Activated CD4-positive, alpha-beta T cell treated with anti-CD3 and anti-CD28 coated beads, Interleukin-10, Interleukin-2, amounts not matched to agents 100 ng/mL and 50 ng/mL, durations not matched to agents 16 hours and 8 hours (primary cell): ENCODE measurements around the gene CENPA.
"Not testable (repeated sequence)": the region's sequence is repeated elsewhere in the genome, so short reads cannot be mapped to it uniquely, and the experiment has no call there.

Experiments used
- DNase-seq: peaks from one replicate; pipeline ENCODE4 v3.0.0-alpha.2; 2020

Gene CENPA

DNA sequence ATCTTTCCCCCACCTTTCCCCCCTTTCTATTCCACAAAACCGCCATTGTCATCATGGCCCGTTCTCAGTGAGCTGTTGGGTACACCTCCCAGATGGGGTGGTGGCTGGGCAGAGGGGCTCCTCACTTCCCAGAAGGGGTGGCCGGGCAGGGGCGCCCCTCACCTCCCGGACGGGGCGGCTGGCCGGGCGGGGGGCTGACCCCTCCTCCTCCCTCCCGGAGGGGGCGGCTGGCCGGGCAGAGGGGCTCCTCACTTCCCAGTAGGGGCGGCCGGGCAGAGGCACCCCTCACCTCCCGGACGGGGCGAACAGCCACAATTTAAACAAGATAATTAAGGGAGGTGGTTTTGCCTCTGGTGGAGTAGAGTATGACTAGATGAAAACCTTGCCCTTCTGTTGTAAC is 9.3 kb downstream of the CENPA start:
- DNase-seq = not testable (repeated sequence)

DNA sequence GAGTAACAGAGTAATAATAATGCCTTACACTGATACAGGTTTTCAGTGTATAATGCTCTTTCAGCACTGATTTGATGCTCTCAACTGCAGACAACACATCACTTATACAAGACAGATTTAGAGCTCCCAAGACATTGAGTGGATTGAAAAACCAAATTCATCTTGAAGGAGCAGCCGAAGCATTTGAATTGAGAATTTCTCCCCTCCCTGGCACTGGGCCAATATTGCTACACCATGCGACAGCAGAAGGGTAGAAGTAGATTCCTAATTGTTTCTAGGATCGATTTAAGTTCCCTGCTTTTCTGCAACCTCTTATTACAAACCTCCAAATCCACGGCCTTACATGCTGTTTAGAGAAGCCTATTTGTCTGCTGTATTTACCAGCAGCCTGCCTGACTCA is 15.5 kb downstream of the CENPA start:
- DNase-seq = no peak

DNA sequence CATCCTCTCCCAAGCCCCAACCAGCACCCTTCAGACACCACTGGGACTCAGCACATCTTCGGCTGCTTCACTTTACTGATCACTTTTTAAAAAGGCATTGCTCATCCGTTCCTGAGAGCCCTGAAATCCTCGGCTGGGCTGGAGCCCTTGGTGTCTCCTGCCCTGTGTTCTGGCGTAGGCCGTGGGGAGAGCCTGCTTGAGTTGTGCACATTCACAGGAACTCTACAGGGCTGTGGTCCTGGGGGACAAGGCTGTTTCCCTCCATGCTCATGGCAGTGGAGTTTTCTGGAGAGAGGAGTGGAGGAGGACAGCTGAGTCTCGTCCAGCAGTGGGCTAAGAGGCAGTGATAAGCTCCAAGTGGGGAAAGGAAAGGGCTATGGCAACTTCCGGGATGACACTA is 15.9 kb downstream of the CENPA start:
- no peak for DNase-seq

DNA sequence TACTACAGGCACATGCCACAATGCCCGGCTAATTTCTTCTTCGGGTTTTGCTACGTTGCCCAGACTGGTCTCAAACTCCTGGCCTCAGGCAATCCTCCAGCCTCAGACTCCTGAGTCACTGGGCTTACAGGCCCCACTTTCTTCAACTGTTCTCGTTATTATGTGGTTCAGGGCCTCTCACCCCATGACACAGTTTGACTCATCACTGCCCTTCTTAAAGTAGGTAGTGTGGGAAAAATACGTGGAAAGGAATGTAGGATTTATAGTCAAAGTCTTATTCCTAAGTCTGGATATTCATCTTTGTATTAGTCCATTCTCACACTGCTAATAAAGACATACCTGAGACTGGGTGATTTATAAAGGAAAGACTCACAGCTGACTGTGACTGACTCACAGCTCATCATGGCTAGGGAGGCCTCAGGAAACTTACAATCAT is 19.4 kb downstream of the CENPA start:
- DNase-seq = no peak

DNA sequence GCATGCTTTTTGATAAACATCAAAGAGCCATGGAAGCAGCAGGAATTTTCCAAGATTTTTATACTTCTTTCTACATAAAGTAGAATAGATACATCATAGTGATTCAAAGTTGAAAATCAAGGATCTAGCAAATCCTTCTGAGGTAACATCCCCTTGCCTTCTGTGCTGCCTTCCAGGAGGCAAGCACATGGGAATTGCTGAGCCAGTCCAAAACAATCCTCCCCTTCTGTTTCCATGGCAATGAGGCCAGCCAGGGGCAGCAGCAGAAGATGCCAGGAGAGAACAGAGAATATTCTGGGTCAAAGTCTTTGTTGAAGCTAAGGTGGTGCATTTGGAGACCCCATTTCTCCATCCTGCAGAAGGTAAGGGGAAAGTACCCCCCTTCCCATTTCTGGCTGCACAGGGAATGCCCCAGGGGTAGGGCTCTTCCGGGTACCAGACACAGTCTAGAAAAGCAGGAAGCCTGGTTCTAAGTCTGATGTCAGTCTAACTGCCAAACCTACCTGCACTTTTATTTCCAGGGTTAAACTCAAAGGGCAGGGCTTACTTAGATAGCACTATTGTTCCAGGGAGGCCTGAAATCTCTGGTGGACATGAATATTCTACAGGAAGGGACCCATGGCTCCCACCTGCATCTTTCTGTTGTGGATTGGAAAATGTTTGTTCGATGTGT is 22.1 kb downstream of the CENPA start:
- DNase-seq = no peak

DNA sequence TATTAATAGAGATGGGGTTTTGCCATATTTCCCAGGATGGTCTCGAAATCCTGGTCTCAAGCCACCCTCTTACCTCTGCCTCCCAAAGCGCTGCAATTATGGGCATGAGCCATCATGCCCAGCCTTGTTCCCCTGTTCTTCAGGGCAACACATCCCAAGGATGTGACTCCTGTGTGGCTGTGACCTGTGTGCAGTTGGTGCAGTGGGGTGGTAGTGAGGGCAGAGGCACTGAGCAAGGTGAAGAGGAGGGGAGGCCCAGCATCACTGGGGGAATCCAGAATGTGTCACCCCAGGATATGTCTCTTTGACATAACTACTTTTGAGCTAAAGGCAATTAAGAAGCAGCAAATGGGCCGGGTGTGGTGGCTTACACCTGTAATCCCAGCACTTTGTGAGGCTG is 23.4 kb downstream of the CENPA start:
- no peak for DNase-seq

DNA sequence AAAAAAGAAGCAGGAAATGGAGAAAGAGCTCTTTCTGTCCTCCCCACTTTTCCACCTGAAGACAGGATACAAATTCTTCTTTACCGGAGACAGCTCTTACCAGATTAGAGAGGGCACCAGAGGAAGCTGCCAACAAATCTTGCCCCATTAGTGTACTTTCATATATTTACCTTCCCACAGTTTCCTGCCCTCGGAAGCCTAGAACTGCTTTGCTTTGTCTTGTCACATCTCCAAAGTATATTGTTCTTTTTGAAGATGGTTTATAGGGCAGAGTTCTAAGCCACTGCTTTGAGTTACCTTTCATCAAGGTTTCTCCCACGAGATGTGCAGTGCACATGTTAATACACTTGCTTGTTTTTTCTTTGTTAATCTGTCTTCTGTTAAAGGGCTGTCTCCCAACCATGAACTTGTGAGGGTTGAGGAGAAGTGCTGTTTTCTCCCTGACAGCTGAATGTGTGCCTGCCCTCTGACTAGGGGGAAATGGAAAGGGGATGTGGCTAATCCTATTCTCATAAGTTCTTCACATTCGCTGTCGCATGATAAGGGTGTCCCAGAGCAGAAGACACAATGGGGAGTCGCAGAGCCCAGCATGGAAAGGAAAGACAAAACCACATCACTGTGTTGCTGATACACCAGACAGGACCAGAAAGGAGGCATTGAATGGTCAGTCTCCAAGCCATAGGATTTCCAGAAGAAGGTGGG is 24.2 kb downstream of the CENPA start:
- no peak for DNase-seq

DNA sequence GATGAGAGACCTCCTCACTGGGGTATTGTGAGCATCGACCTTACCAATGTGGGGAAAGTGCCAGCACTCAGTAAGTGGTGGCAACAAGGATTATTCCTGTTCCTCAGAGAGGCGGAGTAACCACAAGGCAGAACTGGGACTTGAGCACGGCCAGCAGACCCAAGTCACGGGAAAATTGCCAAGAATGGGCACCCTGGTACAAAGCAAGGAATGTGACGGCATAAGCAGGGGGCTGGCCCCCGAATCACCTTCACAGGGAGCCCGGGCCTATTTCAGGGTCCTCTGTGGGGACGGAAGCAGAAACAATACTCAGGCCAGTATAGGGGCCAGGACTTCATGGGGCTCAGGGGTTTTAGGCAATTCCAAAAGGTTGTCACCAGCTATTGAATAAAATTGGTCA is 25.4 kb downstream of the CENPA start:
- no peak for DNase-seq

DNA sequence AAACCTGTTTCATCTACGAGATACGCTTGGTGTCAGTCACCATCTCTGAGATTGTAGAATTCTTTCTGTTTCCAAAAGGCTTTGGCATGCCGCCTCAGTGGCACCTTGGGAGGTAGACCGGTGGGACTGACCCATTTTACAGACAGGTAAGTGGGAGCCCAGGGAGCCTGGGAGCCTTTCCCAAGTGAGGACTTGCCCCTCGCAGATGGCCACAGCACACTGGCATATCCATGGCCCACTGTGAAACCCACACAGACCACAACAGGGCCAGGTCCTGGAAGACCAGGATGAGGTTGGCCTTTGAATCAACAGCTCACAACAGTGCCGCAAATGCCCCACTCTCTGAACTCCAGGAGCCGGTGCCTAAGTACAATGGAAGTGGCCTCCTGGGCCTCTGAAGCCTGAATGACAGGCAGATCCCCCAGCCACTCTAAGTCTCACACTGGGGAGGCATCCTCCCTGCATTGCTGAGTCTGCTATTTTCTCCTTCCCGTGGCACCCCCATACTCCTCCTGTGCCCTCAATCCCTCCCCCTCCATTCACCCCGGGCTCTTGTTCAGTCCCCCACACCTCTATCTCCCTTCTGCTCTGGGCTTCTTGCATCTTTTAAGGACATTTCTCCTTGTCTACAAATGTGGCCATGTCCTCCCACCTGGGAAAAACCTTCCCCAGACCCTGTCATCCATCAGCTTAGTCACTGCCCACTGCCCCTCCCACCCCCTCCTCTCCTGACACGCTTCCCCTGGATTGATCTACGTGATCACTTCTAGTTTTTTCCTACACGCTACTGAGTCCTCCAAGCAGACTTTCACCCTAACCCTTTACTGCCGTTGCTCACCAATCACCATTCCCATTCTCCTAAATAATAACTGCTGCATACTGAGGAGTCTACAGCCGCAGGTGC is 26.2 kb downstream of the CENPA start:
- no peak for DNase-seq

DNA sequence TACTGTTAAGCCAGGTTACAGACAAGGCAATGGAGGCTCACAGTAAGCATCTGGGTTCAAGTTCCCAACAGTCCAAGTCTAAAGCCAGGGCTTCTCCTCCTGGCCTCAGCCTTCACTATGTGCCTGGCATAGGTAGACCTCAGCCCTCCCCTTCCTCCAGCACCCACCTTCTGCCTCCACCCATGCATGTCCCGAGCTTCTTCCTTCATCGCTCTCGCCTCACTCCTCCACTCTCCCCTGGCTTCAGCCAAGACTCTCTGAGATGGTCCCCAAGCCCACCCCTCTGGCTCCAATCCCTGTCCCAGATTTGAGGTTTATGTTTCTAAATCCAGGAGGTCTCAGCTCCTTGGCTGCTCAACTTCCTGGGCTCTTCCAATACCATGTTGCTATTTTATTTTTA is 26.9 kb downstream of the CENPA start:
- no peak for DNase-seq

DNA sequence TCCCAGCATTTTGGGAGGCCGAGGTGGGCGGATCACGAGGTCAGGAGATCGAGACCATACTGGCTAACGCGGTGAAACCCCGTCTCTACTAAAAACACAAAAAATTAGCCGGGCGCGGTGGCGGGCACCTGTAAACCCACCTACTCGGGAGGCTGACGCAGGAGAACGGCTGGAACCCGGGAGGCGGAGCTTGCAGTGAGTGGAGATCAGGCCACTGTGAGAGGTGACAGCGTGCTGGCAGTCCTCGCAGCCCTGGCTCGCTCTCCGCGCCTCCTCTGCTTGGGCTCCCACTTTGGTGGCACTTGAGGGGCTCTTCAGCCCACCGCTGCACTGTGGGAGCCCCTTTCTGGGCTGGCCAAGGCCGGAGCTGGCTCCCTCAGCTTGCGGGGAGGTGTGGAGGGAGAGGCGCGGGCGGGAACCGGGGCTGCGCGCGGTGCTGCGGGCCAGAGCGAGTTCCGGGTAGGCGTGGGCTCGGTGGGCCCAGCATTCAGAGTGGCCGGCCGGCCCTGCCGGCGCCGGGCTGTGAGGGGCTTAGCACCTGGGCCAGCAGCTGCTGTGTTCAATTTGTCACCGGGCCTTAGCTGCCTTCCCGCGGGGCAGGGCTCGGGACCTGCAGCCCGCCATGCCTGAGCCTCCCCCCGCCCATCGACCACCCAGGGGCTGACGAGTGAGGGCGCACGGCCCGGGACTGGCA is 28.4 kb downstream of the CENPA start:
- not testable (repeated sequence) for DNase-seq

DNA sequence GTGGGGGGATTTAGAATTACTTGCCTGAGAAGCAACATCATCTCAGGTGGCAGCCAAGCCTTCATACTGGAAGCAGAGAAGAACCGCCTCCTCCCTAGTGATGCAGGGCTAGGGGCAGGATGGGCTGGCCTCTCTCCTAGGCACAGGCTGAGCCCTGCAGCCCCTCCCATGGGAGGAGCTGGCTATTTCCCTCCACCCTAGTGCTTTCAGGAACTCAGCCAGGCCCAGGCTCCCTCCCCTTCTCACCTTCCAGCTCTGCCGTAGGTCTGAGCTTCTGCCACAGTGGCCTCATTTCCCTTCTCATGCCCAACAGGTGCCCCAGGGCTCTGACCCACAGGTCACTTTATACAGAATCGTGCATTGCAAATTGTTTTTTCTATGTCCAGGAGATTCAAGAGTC is 31.0 kb downstream of the CENPA start:
- no peak for DNase-seq

DNA sequence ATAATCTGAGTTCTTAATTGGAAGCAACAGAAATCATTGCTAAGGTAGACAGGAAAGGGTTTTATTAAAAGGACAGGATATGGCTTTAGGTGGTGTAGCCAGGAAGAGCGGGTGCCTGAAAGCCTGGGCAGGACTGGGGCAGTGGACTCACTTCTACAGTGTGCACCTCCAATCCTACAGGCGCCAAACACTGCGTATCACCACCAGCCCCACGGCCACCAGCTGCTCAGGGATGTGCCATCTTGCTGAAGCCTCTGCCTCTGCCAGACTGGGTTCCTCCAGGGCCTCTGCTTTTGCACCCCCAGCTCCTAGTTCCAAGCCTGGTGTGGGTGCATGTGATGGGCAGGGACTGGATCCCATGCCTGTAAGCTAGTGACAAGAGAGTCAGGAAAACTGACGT is 32.4 kb downstream of the CENPA start:
- no peak for DNase-seq

DNA sequence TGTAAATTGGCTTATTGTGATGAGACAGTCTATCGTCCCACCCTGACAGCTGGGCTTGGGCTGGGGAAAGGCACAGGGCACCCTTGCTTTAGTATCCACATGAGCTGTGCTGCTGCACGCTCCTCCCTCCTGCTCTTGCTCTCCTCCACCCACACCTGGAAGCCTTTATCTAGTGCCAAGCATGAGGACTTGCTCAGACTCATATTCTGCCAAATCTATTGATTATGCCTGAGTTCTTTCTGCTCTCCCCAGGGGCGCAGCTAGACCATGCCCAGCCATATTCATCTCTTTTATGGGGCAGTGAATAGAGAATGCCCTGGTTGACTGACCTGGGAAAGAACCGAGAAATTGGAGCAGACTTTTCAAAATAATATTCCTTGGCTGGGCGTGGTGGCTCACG is 33.1 kb downstream of the CENPA start:
- DNase-seq = no peak

DNA sequence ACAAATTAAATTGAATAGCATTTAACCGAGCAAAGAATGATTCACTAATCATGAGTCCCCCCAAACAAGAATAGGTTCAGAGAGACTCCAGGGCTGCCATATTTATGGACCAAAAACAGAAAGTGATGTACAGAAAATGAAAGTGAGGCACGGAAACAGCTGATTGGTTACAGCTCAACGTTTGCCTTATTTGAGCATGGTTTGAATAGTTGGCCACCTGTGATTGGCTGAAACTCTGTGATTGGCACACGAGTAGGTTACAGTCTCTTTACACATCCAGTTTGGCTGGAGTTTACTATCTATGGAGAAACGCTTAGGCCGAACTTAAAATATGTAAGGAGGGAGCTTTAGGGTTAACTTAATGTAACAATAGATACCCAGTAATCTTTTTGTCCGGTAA is 35.1 kb downstream of the CENPA start:
- no peak for DNase-seq

DNA sequence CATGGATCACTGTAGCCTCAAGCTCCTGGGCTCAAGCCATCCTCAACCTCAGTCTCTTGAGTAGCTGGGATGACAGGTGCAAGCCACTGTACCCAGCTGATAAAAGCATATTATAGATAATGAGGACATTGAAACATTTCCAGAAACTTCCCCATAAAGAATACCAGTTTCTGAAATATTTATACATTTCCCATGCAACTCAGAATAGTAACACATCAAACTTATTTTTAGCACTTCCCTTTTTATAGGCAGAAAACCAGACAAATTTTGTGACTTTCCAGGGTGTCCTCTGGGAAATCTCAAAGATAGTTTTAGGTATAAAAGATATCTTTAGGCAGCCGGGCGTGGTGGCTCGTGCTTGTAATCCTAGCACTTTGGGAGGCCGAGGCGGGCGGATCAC is 37.0 kb downstream of the CENPA start:
- DNase-seq = no peak

DNA sequence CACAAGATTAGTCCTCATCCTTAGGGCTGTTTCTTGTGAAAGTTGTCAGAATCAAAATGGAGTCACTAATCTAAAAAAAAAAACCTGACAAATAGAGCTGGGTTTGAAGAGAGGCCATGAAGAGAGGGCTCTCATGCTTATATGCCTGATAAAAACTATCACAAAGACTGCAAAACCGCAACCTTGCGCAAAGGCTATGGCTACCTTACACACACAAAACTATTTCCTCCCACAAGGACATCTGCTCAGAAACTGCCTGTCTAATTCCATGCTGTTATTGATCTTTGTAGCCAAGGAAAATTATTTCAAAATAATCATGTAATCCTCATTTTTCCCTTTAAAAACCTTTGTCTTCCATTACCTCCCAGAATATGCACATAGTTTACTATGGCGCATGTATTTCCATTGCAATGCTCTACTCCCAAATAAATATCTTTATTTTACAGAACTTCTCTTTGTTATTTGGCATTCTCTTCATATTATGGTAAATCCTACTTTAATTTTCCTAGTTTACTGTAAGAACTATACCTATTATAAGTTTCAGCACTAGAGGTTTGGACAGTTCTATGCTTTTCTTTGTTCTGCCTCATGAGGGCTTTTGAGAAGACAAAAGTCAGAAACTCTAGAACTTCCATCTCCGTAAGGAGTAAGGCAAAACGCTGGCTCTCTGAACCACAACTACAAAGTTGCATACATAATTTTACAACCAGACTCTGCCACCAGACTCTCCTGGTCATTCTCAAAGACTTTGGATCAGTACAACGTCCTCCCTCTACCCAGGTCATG is 52.5 kb downstream of the CENPA start:
- DNase-seq = no peak

DNA sequence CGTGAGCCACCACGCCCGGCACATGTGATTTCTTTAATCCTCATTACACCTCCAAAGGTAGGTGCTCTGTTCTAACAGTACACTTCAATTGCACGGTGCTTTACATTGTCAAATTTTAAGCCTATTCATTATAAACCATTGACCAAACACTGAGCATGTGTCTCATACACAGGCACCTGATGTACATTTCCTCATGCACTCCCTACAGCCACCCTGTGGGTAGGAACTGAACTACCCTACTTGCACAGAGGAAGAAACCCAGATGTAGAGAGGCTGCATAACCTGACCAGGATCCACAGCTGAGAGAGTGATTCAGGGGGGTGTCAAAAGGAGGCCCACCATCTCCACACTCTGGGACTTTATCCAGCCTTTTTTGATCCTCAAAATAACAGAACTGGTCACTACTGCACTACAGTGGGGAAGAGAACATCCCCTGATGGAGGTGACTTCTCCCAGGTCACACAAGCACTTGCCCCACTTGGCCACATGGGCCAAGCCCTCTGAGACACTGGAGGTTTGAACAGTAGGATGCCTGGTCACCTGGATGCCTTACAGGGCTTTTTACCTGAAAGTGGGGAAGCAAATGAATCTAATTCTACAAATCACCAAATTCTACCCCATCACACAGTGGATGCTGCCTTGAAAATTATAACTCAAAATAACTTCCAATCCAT is 55.2 kb downstream of the CENPA start:
- DNase-seq = no peak

DNA sequence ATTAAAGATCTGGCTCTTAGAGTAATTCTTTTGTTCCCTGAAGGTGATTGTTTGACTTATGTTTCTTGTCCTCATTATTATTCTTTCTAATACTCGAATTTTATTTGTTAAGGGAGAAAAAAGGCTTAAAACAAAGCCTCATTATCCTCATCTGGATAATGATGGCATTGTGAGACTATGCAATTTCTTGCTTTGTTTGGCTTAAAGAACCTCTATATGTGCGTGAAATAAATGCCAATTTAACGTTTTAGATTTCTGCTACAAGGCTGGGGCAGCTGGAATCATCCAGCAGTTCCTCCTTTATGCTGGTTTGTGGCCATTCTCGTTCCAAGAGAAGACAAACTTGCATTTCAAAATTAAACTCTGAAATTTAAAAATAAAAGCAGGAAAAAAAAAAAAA is 57.2 kb downstream of the CENPA start:
- DNase-seq = no peak
